Ishikawa (cell line): Measurements from ENCODE around the gene FBXO31.

ENCODE experiments used
- CEBPB ChIP-seq: IDR thresholded peaks from 2 replicates; pipeline ENCODE4 v1.6.1; 2012
- CREB1 ChIP-seq: IDR thresholded peaks from 2 replicates; pipeline ENCODE4 v1.6.1; 2012; ENCODE audit warnings: low read depth
- EGR1 ChIP-seq: IDR thresholded peaks from 2 replicates; pipeline ENCODE4 v1.6.1; 2012
- EP300 ChIP-seq: IDR thresholded peaks from 2 replicates; pipeline ENCODE4 v1.6.1; 2012; ENCODE audit warnings: borderline replicate concordance
- FOXM1 ChIP-seq: IDR thresholded peaks from 2 replicates; pipeline ENCODE4 v1.6.1; 2012; ENCODE audit warnings: low read depth, borderline replicate concordance
- NFIC ChIP-seq: IDR thresholded peaks from 2 replicates; pipeline ENCODE4 v1.6.1; 2012
- RAD21 ChIP-seq: IDR thresholded peaks from 2 replicates; pipeline ENCODE4 v1.6.1; 2012; ENCODE audit warnings: low read depth
- TAF1 ChIP-seq: IDR thresholded peaks from 2 replicates; pipeline ENCODE4 v1.6.1; 2012; ENCODE audit warnings: low read depth, mild to moderate bottlenecking
- TCF12 ChIP-seq: IDR thresholded peaks from 2 replicates; pipeline ENCODE4 v1.6.1; 2012; ENCODE audit warnings: low read depth
- TEAD4 ChIP-seq: IDR thresholded peaks from 2 replicates; pipeline ENCODE4 v1.6.1; 2012
- YY1 ChIP-seq: IDR thresholded peaks from 2 replicates; pipeline ENCODE4 v1.6.1; 2012; ENCODE audit warnings: low read depth
- ZBTB7A ChIP-seq: IDR thresholded peaks from 2 replicates; pipeline ENCODE4 v1.6.1; 2012; ENCODE audit warnings: low read depth
- TF ChIP-seq, protein P1 (sequence below): IDR thresholded peaks from 2 replicates; pipeline ENCODE4 v1.6.1; 2012
- TF ChIP-seq, protein P2 (sequence below): IDR thresholded peaks from 2 replicates; pipeline ENCODE4 v1.6.1; 2012; ENCODE audit warnings: low read depth, mild to moderate bottlenecking
- TF ChIP-seq, protein P3 (sequence below): IDR thresholded peaks from 2 replicates; pipeline ENCODE4 v1.6.1; 2012

FBXO31 gene

DNA sequence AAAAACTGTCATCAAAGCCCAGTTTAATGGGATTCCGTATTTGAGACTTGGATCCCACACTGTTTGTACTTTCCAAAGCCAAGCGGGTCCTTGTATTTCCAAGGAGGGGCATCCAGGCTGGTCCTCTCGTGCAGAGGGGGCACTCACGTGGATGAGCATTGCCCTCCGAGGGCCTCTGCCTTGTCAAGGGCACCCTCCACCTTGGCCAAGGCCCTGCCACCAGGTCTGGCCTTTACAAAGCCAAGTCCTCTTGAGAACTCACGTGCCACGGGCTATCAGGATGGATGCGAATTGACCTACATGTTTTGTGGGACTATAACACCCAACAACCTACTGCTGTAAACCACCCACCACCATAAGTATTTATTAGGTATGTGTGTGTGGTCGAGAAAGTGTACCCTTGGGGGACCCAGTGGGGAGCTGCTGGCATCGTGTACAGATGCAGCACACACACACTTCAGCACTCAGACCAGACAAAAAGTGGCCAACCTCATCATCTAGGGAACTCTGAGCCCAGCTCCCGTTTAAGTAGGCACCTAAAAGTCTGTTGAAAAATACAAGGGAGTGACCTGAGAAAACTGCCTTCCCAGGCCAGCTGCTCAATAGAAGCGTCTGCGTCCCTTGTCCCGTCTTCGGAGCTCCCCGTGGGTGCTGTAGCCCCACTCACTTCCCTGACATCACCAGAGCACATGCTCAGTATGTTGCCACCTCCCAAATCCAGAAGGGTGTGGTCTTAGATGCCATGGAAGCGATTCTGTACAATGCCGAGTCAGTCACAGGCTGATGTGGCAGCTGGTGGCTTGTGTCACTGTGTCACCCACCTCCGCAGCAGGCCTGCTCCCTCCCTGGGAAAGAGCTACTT, 21.4 kb upstream of the FBXO31 start:
- TF ChIP-seq TEAD4 = no peak
- TF ChIP-seq, protein P1, sequence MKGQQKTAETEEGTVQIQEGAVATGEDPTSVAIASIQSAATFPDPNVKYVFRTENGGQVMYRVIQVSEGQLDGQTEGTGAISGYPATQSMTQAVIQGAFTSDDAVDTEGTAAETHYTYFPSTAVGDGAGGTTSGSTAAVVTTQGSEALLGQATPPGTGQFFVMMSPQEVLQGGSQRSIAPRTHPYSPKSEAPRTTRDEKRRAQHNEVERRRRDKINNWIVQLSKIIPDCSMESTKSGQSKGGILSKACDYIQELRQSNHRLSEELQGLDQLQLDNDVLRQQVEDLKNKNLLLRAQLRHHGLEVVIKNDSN = no peak
- TF ChIP-seq FOXM1 = no peak
- TF ChIP-seq, protein P2, sequence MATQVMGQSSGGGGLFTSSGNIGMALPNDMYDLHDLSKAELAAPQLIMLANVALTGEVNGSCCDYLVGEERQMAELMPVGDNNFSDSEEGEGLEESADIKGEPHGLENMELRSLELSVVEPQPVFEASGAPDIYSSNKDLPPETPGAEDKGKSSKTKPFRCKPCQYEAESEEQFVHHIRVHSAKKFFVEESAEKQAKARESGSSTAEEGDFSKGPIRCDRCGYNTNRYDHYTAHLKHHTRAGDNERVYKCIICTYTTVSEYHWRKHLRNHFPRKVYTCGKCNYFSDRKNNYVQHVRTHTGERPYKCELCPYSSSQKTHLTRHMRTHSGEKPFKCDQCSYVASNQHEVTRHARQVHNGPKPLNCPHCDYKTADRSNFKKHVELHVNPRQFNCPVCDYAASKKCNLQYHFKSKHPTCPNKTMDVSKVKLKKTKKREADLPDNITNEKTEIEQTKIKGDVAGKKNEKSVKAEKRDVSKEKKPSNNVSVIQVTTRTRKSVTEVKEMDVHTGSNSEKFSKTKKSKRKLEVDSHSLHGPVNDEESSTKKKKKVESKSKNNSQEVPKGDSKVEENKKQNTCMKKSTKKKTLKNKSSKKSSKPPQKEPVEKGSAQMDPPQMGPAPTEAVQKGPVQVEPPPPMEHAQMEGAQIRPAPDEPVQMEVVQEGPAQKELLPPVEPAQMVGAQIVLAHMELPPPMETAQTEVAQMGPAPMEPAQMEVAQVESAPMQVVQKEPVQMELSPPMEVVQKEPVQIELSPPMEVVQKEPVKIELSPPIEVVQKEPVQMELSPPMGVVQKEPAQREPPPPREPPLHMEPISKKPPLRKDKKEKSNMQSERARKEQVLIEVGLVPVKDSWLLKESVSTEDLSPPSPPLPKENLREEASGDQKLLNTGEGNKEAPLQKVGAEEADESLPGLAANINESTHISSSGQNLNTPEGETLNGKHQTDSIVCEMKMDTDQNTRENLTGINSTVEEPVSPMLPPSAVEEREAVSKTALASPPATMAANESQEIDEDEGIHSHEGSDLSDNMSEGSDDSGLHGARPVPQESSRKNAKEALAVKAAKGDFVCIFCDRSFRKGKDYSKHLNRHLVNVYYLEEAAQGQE = no peak
- no peak for TF ChIP-seq TAF1
- no peak for TF ChIP-seq CEBPB
- TF ChIP-seq CREB1 = no peak
- TF ChIP-seq ZBTB7A = no peak
- TF ChIP-seq EGR1 = no peak
- TF ChIP-seq RAD21 = no peak
- TF ChIP-seq, protein P3, sequence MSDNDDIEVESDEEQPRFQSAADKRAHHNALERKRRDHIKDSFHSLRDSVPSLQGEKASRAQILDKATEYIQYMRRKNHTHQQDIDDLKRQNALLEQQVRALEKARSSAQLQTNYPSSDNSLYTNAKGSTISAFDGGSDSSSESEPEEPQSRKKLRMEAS = no peak
- no peak for TF ChIP-seq NFIC
- TF ChIP-seq TCF12 = no peak
- no peak for TF ChIP-seq EP300
- no peak for TF ChIP-seq YY1

DNA sequence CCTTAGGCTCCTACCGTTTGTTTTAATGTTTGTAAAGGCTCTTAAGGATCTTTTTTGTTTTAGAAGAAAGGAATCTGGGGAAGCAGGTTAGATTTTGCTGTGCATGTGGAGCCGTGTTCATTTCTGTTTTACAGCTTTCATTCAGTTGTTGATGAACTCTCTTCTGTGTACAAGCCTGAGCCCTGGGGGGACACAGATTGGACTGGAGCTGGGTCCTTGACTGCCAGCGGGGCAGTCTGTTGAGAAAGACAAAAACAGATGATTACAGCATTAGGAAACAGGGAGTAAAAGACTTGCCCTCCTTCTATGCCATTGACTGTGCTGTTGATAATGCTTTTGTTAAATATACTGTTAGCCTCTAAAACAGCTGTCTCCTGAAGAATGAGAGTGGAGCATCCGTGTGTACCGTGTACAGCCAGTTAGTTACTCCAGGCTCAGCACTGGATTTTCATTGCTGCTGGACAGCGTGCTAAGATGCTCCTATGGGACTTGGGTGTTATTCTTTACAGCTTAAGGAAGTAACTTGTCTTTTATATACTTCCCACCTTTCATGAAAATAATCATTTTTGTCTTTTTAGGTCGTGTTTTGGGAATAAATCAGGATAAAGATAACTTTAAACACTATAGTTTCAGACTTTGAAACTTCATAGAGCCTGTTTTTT, 11.7 kb upstream of the FBXO31 start:
- TF ChIP-seq, protein P2 = no peak
- TF ChIP-seq TEAD4 (no peak), RAD21 (no peak), TAF1 (no peak), ZBTB7A (no peak), EP300 (no peak), EGR1 (no peak)
- TF ChIP-seq, protein P1 = no peak
- TF ChIP-seq, protein P3 = no peak

DNA sequence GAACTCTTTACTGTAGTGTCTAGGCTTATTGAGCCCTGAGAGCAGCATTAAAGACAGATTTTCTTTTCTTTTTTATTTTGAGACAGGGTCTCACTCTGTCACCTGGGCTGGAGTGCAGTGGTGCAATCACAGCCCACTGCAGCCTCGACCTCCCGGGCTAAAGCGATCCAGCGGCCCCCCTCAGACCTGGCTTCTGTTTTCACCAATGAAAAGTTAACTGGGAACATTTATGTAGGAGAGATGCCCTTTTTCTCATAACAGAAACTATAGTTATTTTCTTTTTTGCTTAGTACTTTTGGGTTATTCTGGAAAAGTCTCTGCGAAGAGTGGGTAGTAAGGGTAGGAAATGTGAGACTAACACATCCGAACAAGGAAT, 10.1 kb upstream of the FBXO31 start:
- no peak for TF ChIP-seq RAD21
- no peak for TF ChIP-seq FOXM1
- no peak for TF ChIP-seq TEAD4
- TF ChIP-seq ZBTB7A = no peak
- no peak for TF ChIP-seq CREB1
- no peak for TF ChIP-seq CEBPB
- TF ChIP-seq YY1 = no peak
- TF ChIP-seq TAF1 = no peak
- TF ChIP-seq NFIC = no peak
- TF ChIP-seq TCF12 = no peak
- TF ChIP-seq, protein P1 = no peak
- TF ChIP-seq EGR1 = no peak
- TF ChIP-seq, protein P3 = no peak
- TF ChIP-seq, protein P2 = no peak
- no peak for TF ChIP-seq EP300
